ENCODE measurements around the gene NPLOC4. TPM values are rescaled to one million over a fixed set of nuclear protein-coding genes. Genes with fewer than 3 reads are reported as not detected.

The NPLOC4 gene
- total and polyA plus RNA-seq, 2 donors (not counting 1 experiment from before 2014, with no cell fraction given): 51.0 to 62.5 TPM

- Histone ChIP-seq H3K27ac (ENCODE audit: insufficient read depth, low read length) (peak overlapping the region; percentile 87), H3K36me3 (ENCODE audit: control insufficient read depth, insufficient read depth, low read length) (peaks cover 17% of the 10 kb centered on the region), H4K20me1 (ENCODE audit: control insufficient read depth, extremely low read depth, insufficient read depth, low read length) (peaks cover 2% of the 10 kb centered on the region), H3K9me3 (ENCODE audit: control insufficient read depth, insufficient read depth, low read depth, low read length) (no peaks in the 10 kb centered on the region), H3K4me1 (ENCODE audit: control insufficient read depth, extremely low read depth, insufficient read depth, low read length) (peaks cover 18% of the 10 kb centered on the region), H3K9ac (ENCODE audit: insufficient read depth, low read length) (peak overlapping the region; percentile 80), H3K4me2 (ENCODE audit: extremely low read depth, insufficient read depth, low read length) (peak overlapping the region; percentile 91), H3K79me2 (ENCODE audit: control insufficient read depth, insufficient read depth, low read length) (peaks cover 48% of the 10 kb centered on the region), H2AFZ (ENCODE audit: low read length) (no peak overlapping the region), H3K4me3 (replicated peaks in 1 of 4; ENCODE audit: control extremely low read depth in 1 of 4, insufficient read depth in 1 of 4, low read depth in 3 of 4, low read length in 4 of 4) (peak overlapping the region; percentile 57 to 82 (median 68)), H3K27me3 (ENCODE audit: control insufficient read depth, insufficient read depth, low read length) (no peaks in the 10 kb centered on the region)
- DNase-seq (ENCODE audit: low read depth in 2 of 2): no peak
- TF ChIP-seq CTCF (conservative IDR thresholded peaks at IDR 0.05 in 1 of 2, IDR thresholded peaks at IDR 0.05 in 1 of 2; ENCODE audit: low read depth in 1 of 2, low read length in 2 of 2) (no peak), EZH2 (IDR thresholded peaks at IDR 0.05; ENCODE audit: low read length, missing control alignments) (no peak)
Observed at GRCh38 chr17:81515530-81516041, 121.3 kb downstream of the NPLOC4 start.

GRCh38 chr17:81514739-81515529 is 122.0 kb downstream of the NPLOC4 start:
- Histone ChIP-seq H3K4me2 (ENCODE audit: extremely low read depth, insufficient read depth, low read length) (peak overlapping the region; percentile 91), H2AFZ (ENCODE audit: low read length) (no peak overlapping the region), H3K36me3 (ENCODE audit: control insufficient read depth, insufficient read depth, low read length) (peaks cover 20% of the 10 kb centered on the region), H3K27ac (ENCODE audit: insufficient read depth, low read length) (peak overlapping the region; percentile 87), H3K4me1 (ENCODE audit: control insufficient read depth, extremely low read depth, insufficient read depth, low read length) (peaks cover 18% of the 10 kb centered on the region), H4K20me1 (ENCODE audit: control insufficient read depth, extremely low read depth, insufficient read depth, low read length) (peaks cover 3% of the 10 kb centered on the region), H3K9me3 (ENCODE audit: control insufficient read depth, insufficient read depth, low read depth, low read length) (no peaks in the 10 kb centered on the region), H3K4me3 (replicated peaks in 1 of 4; ENCODE audit: control extremely low read depth in 1 of 4, insufficient read depth in 1 of 4, low read depth in 3 of 4, low read length in 4 of 4) (peak overlapping the region; percentile 57 to 82 (median 68)), H3K9ac (ENCODE audit: insufficient read depth, low read length) (peak overlapping the region; percentile 80), H3K79me2 (ENCODE audit: control insufficient read depth, insufficient read depth, low read length) (peaks cover 55% of the 10 kb centered on the region), H3K27me3 (ENCODE audit: control insufficient read depth, insufficient read depth, low read length) (no peaks in the 10 kb centered on the region)
- peak; percentile 85 to 86 for DNase-seq (ENCODE audit: low read depth in 2 of 2)
- TF ChIP-seq CTCF (conservative IDR thresholded peaks at IDR 0.05 in 1 of 2, IDR thresholded peaks at IDR 0.05 in 1 of 2; ENCODE audit: low read depth in 1 of 2, low read length in 2 of 2): no peak
- TF ChIP-seq EZH2 (IDR thresholded peaks at IDR 0.05; ENCODE audit: low read length, missing control alignments): no peak

- peaks cover 18% of the 10 kb centered on the region for H3K4me1 ChIP-seq (ENCODE audit: control insufficient read depth, extremely low read depth, insufficient read depth, low read length)
- H2AFZ ChIP-seq (ENCODE audit: low read length): no peak overlapping the region
- peak overlapping the region; percentile 40 to 82 (median 54) for H3K4me3 ChIP-seq (replicated peaks in 1 of 4; ENCODE audit: control extremely low read depth in 1 of 4, insufficient read depth in 1 of 4, low read depth in 3 of 4, low read length in 4 of 4)
- no peak for TF ChIP-seq EZH2 (IDR thresholded peaks at IDR 0.05; ENCODE audit: low read length, missing control alignments)
- no peak for TF ChIP-seq CTCF (conservative IDR thresholded peaks at IDR 0.05 in 1 of 2, IDR thresholded peaks at IDR 0.05 in 1 of 2; ENCODE audit: low read depth in 1 of 2, low read length in 2 of 2)
- H3K79me2 ChIP-seq (ENCODE audit: control insufficient read depth, insufficient read depth, low read length): peaks cover 60% of the 10 kb centered on the region
- no peak for DNase-seq (ENCODE audit: low read depth in 2 of 2)
- peak overlapping the region; percentile 53 for H3K4me2 ChIP-seq (ENCODE audit: extremely low read depth, insufficient read depth, low read length)
- H3K36me3 ChIP-seq (ENCODE audit: control insufficient read depth, insufficient read depth, low read length): peaks cover 23% of the 10 kb centered on the region
- H3K9me3 ChIP-seq (ENCODE audit: control insufficient read depth, insufficient read depth, low read depth, low read length): no peaks in the 10 kb centered on the region
- H4K20me1 ChIP-seq (ENCODE audit: control insufficient read depth, extremely low read depth, insufficient read depth, low read length): peaks cover 3% of the 10 kb centered on the region
- no peaks in the 10 kb centered on the region for H3K27me3 ChIP-seq (ENCODE audit: control insufficient read depth, insufficient read depth, low read length)
- H3K27ac ChIP-seq (ENCODE audit: insufficient read depth, low read length): peak overlapping the region; percentile 91
- H3K9ac ChIP-seq (ENCODE audit: insufficient read depth, low read length): peak overlapping the region; percentile 70
Observed at GRCh38 chr17:81514489-81514738, 122.5 kb downstream of the NPLOC4 start.

Data from fibroblast of lung (primary cell).